HUDEP-2 (cell line): ENCODE data around the gene MYO18A.
"Not testable (repeated sequence)": the region's sequence is repeated elsewhere in the genome, so short reads cannot be mapped to it uniquely, and the experiment has no call there.

Experiments
- DNase-seq, 76 experiments: peaks; one replicate each; lab custom pipeline; 2025; ENCODE audit not compliant: unreplicated experiment in 76 of 76; lab: John Stamatoyannopoulos, UW

Gene MYO18A

GRCh38 chr17:29180034-29180787 lies at the start of gene MYO18A:
TSS of gene MYO18A (minus strand) at chr17:29180398. CDS start at chr17:29166940, 13,458 bp downstream.
- DNase-seq = peak in 65 of 76 experiments; percentile 9 to 78 (median 62)

- no peak for DNase-seq
Observed at GRCh38 chr17:29225396-29225795, 45.2 kb upstream of the MYO18A start.

GRCh38 chr17:29221338-29221737 lies 41.1 kb upstream of the MYO18A start:
- not testable (repeated sequence) for DNase-seq

- DNase-seq = peak in 69 of 76 experiments; percentile 10 to 82 (median 59)
Observed at GRCh38 chr17:29219378-29220047, 39.3 kb upstream of the MYO18A start.

GRCh38 chr17:29216856-29217255 lies 36.7 kb upstream of the MYO18A start:
- no peak for DNase-seq

GRCh38 chr17:29216181-29216580 lies 36.0 kb upstream of the MYO18A start:
- no peak for DNase-seq

GRCh38 chr17:29215717-29216116 lies 35.5 kb upstream of the MYO18A start:
- no peak for DNase-seq

GRCh38 chr17:29215174-29215573 lies 35.0 kb upstream of the MYO18A start:
- DNase-seq = no peak

- DNase-seq = no peak
Observed at GRCh38 chr17:29214215-29215146, 34.3 kb upstream of the MYO18A start.

- no peak for DNase-seq
Observed at GRCh38 chr17:29212681-29213121, 32.5 kb upstream of the MYO18A start.

- no peak for DNase-seq
Observed at GRCh38 chr17:29212094-29212631, 32.0 kb upstream of the MYO18A start.

GRCh38 chr17:29210879-29211278 lies 30.7 kb upstream of the MYO18A start:
- no peak for DNase-seq

- DNase-seq = no peak
Observed at GRCh38 chr17:29209073-29209472, 28.9 kb upstream of the MYO18A start.

GRCh38 chr17:29207975-29208374 lies 27.8 kb upstream of the MYO18A start:
- DNase-seq = no peak

GRCh38 chr17:29205047-29205446 lies 24.8 kb upstream of the MYO18A start:
- DNase-seq = no peak

GRCh38 chr17:29204068-29204804 lies 24.0 kb upstream of the MYO18A start:
- not testable (repeated sequence) for DNase-seq

GRCh38 chr17:29197516-29198272 lies 17.5 kb upstream of the MYO18A start:
- DNase-seq = no peak

GRCh38 chr17:29196769-29197515 lies 16.7 kb upstream of the MYO18A start:
- no peak for DNase-seq
